Type B pancreatic cell (in vitro differentiated cells): ENCODE data around the gene PTPN12. TPM values are rescaled to one million over a fixed set of nuclear protein-coding genes. Genes with fewer than 3 reads are reported as not detected.
"Not testable (repeated sequence)": the region's sequence is repeated elsewhere in the genome, so short reads cannot be mapped to it uniquely, and the experiment has no call there.

Source experiments
- DNase-seq: peaks from one replicate; pipeline ENCODE4 v3.0.0; 2021; ENCODE audit warnings: mixed read lengths; ENCODE audit not compliant: unreplicated experiment; ENCODE audit errors: extremely low spot score
- H3K27ac Mint-ChIP-seq: 2 replicates; pipeline ENCODE4 v1.8.0; 2021; ENCODE audit warnings: mild to moderate bottlenecking, mixed read lengths
- H3K27me3 Mint-ChIP-seq: 2 replicates; pipeline ENCODE4 v1.8.0; 2021; ENCODE audit warnings: mixed read lengths
- H3K36me3 Mint-ChIP-seq: 2 replicates; pipeline ENCODE4 v1.8.0; 2021; ENCODE audit warnings: mixed read lengths
- H3K4me1 Mint-ChIP-seq: one replicate; pipeline ENCODE4 v1.8.0; 2021; ENCODE audit warnings: mixed read lengths; ENCODE audit not compliant: unreplicated experiment
- H3K4me3 Mint-ChIP-seq: 2 replicates; pipeline ENCODE4 v1.8.0; 2021; ENCODE audit warnings: mild to moderate bottlenecking, mixed read lengths
- H3K9me3 Mint-ChIP-seq: 2 replicates; pipeline ENCODE4 v1.8.0; 2021; ENCODE audit warnings: mixed read lengths
- CTCF ChIP-seq: fragments of 200-600 bp; sonication (generic); conservative IDR thresholded peaks from 2 replicates; pipeline ENCODE4 v1.5.0; 2021; ENCODE audit warnings: antibody characterized with exemption, mild to moderate bottlenecking
- total RNA-seq: library from RNA; stranded (reverse); gene quantifications from 2 replicates; pipeline ENCODE4 v1.2.1, GENCODE V29; 2021; ENCODE audit warnings: low replicate concordance

The PTPN12 gene
- total RNA-seq, 1 donor from 2014 or later, result 76.7 TPM

GRCh38 chr7:77651575-77652162, 114.6 kb downstream of the PTPN12 start:
- no peak overlapping the region for H3K4me3 Mint-ChIP-seq
- TF ChIP-seq CTCF, result peak; percentile 85
- no peak for DNase-seq
- no peaks in the 10 kb centered on the region for H3K36me3 Mint-ChIP-seq
- H3K27me3 Mint-ChIP-seq, result no peaks in the 10 kb centered on the region
- no peak overlapping the region for H3K27ac Mint-ChIP-seq
- no peaks in the 10 kb centered on the region for H3K9me3 Mint-ChIP-seq
- peaks cover 4% of the 10 kb centered on the region for H3K4me1 Mint-ChIP-seq

- not testable (repeated sequence) for H3K4me1 Mint-ChIP-seq, H3K4me3 Mint-ChIP-seq, H3K27me3 Mint-ChIP-seq, H3K27ac Mint-ChIP-seq, H3K9me3 Mint-ChIP-seq, H3K36me3 Mint-ChIP-seq, DNase-seq
Measured at GRCh38 chr7:77652826-77653225, 115.7 kb downstream of the PTPN12 start.

GRCh38 chr7:77653572-77653971, 116.5 kb downstream of the PTPN12 start:
- Mint-ChIP-seq H3K36me3 (peaks cover 4% of the 10 kb centered on the region), H3K27me3 (no peaks in the 10 kb centered on the region), H3K4me3 (no peak overlapping the region), H3K27ac (no peak overlapping the region), H3K9me3 (no peaks in the 10 kb centered on the region), H3K4me1 (peaks cover 4% of the 10 kb centered on the region)
- TF ChIP-seq CTCF, result no peak
- no peak for DNase-seq

- no peak for DNase-seq
- H3K4me3 Mint-ChIP-seq, result no peak overlapping the region
- TF ChIP-seq CTCF, result no peak
- peaks cover 4% of the 10 kb centered on the region for H3K4me1 Mint-ChIP-seq
- H3K27ac Mint-ChIP-seq, result no peak overlapping the region
- H3K9me3 Mint-ChIP-seq, result no peaks in the 10 kb centered on the region
- H3K36me3 Mint-ChIP-seq, result peaks cover 4% of the 10 kb centered on the region
- H3K27me3 Mint-ChIP-seq, result no peaks in the 10 kb centered on the region
Measured at GRCh38 chr7:77655356-77655755, 118.3 kb downstream of the PTPN12 start.

GRCh38 chr7:77655836-77656455, 118.9 kb downstream of the PTPN12 start:
- DNase-seq, result peak; percentile 24
- no peak for TF ChIP-seq CTCF
- peaks cover 4% of the 10 kb centered on the region for H3K4me1 Mint-ChIP-seq
- H3K36me3 Mint-ChIP-seq, result peaks cover 4% of the 10 kb centered on the region
- H3K27ac Mint-ChIP-seq, result no peak overlapping the region
- H3K9me3 Mint-ChIP-seq, result no peaks in the 10 kb centered on the region
- H3K4me3 Mint-ChIP-seq, result no peak overlapping the region
- no peaks in the 10 kb centered on the region for H3K27me3 Mint-ChIP-seq

GRCh38 chr7:77657427-77658224, 120.5 kb downstream of the PTPN12 start:
- Mint-ChIP-seq H3K27ac (no peak overlapping the region), H3K9me3 (no peaks in the 10 kb centered on the region), H3K4me1 (no peaks in the 10 kb centered on the region), H3K4me3 (no peak overlapping the region), H3K36me3 (peaks cover 4% of the 10 kb centered on the region), H3K27me3 (no peaks in the 10 kb centered on the region)
- no peak for DNase-seq
- TF ChIP-seq CTCF, result peak; percentile 81
